ENCODE results near the gene BDH2.

The BDH2 gene

DNA sequence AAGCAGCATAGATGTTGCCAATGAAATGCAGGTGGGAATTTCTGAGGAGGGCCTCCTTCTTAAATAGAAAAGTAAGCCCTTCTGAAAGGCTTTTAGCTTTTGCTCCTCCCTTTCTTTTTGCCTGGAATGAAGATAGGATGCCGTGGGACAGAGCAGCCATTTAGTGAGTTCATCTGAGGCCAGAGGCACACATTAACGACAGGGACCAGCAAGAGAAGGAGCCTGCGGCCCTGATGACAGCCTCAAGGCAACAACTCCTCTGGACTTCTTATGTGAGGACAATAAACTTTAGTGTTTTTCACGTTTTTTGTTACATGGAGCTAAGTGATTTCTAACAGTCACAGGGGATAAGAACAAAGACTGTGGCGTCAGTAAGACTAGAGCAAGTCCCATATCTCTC, 1.1 kb upstream of the BDH2 start:
- no peak for TF ChIP-seq BACH2 (CRISPR knock-in tag; IDR thresholded peaks at IDR 0.05; ENCODE audit: borderline replicate concordance)
- no peak for TF ChIP-seq ZFP3 (CRISPR knock-in tag; IDR thresholded peaks at IDR 0.05)
- TF ChIP-seq, protein P1, sequence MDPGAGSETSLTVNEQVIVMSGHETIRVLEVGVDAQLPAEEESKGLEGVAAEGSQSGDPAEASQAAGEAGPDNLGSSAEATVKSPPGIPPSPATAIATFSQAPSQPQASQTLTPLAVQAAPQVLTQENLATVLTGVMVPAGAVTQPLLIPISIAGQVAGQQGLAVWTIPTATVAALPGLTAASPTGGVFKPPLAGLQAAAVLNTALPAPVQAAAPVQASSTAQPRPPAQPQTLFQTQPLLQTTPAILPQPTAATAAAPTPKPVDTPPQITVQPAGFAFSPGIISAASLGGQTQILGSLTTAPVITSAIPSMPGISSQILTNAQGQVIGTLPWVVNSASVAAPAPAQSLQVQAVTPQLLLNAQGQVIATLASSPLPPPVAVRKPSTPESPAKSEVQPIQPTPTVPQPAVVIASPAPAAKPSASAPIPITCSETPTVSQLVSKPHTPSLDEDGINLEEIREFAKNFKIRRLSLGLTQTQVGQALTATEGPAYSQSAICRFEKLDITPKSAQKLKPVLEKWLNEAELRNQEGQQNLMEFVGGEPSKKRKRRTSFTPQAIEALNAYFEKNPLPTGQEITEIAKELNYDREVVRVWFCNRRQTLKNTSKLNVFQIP (CRISPR knock-in tag; IDR thresholded peaks at IDR 0.05; ENCODE audit: borderline replicate concordance, low read depth): no peak
- ATAC-seq: no peak

DNA sequence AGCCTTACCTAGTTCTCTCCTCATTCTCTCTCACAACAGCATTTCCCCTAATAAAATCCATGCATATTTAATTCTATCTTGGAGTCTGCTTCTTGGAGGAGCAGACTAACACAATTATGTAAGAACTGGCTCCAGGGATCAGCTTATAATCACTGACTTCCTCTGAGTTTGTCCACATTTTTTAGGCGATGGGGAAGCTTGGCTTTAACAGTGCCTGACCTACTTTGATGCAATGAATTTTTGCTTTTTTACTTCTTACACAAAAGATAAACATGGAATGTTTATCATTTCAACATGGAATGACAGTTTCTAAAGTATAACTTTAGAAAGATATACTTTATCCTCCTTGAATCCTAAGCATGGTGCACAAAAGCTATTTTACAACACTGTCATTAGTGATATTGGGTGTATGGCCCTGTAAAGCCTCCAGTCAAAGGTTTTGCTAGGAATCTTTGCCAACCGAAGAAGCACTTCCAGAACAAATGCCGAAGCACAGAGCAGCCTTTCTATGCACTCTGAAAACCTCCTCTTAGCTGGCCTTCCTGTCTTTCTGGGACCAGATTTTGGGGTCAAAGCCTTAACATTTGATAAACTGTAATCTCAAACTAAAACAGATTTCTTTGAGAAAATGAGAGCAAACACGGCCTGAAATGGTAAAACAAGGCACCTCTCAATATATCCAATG, 736 bp downstream of the BDH2 start:
- no peak for TF ChIP-seq TCF4 (CRISPR knock-in tag; IDR thresholded peaks at IDR 0.05; ENCODE audit: borderline replicate concordance)

DNA sequence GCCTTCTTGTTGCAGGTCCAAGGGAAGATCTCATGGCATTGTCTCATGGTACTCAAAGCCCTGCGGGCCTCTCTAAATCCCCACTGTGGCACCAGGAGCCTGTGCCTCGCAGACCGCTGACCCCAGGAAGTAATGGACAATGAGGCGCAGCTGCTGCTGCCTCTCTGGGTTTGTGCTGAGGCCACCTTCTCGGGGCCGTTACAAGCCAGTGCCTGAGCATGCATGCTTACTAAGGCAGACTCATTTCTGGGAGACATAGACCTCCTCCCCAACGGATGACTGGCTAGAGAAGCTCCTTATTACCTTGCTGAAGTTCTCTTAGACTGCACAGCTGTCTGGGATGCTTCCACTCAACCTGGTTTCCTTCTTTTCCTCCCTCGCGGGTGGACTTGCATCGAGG, 1.3 kb downstream of the BDH2 start:
- TF ChIP-seq ZNF8 (CRISPR knock-in tag; IDR thresholded peaks at IDR 0.05): no peak
- no peak for TF ChIP-seq ISL1 (CRISPR knock-in tag; IDR thresholded peaks at IDR 0.05)
- TF ChIP-seq, protein P2, sequence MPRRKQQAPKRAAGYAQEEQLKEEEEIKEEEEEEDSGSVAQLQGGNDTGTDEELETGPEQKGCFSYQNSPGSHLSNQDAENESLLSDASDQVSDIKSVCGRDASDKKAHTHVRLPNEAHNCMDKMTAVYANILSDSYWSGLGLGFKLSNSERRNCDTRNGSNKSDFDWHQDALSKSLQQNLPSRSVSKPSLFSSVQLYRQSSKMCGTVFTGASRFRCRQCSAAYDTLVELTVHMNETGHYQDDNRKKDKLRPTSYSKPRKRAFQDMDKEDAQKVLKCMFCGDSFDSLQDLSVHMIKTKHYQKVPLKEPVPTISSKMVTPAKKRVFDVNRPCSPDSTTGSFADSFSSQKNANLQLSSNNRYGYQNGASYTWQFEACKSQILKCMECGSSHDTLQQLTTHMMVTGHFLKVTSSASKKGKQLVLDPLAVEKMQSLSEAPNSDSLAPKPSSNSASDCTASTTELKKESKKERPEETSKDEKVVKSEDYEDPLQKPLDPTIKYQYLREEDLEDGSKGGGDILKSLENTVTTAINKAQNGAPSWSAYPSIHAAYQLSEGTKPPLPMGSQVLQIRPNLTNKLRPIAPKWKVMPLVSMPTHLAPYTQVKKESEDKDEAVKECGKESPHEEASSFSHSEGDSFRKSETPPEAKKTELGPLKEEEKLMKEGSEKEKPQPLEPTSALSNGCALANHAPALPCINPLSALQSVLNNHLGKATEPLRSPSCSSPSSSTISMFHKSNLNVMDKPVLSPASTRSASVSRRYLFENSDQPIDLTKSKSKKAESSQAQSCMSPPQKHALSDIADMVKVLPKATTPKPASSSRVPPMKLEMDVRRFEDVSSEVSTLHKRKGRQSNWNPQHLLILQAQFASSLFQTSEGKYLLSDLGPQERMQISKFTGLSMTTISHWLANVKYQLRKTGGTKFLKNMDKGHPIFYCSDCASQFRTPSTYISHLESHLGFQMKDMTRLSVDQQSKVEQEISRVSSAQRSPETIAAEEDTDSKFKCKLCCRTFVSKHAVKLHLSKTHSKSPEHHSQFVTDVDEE (CRISPR knock-in tag; IDR thresholded peaks at IDR 0.05): no peak
- no peak for TF ChIP-seq TOX (CRISPR knock-in tag; IDR thresholded peaks at IDR 0.05; ENCODE audit: borderline replicate concordance)
- no peak for TF ChIP-seq CSDC2 (CRISPR knock-in tag; IDR thresholded peaks at IDR 0.05)
- TF ChIP-seq, protein P3, sequence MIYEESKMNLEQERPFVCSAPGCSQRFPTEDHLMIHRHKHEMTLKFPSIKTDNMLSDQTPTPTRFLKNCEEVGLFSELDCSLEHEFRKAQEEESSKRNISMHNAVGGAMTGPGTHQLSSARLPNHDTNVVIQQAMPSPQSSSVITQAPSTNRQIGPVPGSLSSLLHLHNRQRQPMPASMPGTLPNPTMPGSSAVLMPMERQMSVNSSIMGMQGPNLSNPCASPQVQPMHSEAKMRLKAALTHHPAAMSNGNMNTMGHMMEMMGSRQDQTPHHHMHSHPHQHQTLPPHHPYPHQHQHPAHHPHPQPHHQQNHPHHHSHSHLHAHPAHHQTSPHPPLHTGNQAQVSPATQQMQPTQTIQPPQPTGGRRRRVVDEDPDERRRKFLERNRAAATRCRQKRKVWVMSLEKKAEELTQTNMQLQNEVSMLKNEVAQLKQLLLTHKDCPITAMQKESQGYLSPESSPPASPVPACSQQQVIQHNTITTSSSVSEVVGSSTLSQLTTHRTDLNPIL (CRISPR knock-in tag; IDR thresholded peaks at IDR 0.05; ENCODE audit: low read depth): no peak
- TF ChIP-seq GLIS3 (CRISPR knock-in tag; IDR thresholded peaks at IDR 0.05): no peak
- TF ChIP-seq TCF4 (CRISPR knock-in tag; IDR thresholded peaks at IDR 0.05; ENCODE audit: borderline replicate concordance): no peak
- TF ChIP-seq, protein P4, sequence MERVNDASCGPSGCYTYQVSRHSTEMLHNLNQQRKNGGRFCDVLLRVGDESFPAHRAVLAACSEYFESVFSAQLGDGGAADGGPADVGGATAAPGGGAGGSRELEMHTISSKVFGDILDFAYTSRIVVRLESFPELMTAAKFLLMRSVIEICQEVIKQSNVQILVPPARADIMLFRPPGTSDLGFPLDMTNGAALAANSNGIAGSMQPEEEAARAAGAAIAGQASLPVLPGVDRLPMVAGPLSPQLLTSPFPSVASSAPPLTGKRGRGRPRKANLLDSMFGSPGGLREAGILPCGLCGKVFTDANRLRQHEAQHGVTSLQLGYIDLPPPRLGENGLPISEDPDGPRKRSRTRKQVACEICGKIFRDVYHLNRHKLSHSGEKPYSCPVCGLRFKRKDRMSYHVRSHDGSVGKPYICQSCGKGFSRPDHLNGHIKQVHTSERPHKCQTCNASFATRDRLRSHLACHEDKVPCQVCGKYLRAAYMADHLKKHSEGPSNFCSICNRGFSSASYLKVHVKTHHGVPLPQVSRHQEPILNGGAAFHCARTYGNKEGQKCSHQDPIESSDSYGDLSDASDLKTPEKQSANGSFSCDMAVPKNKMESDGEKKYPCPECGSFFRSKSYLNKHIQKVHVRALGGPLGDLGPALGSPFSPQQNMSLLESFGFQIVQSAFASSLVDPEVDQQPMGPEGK (CRISPR knock-in tag; IDR thresholded peaks at IDR 0.05; ENCODE audit: borderline replicate concordance): no peak
- no peak for TF ChIP-seq ZFP3 (CRISPR knock-in tag; IDR thresholded peaks at IDR 0.05)
- TF ChIP-seq PPARA (CRISPR knock-in tag; IDR thresholded peaks at IDR 0.05; ENCODE audit: borderline replicate concordance): no peak
- TF ChIP-seq ZC3H10 (CRISPR knock-in tag; IDR thresholded peaks at IDR 0.05): no peak
- TF ChIP-seq BACH2 (CRISPR knock-in tag; IDR thresholded peaks at IDR 0.05; ENCODE audit: borderline replicate concordance): no peak
- no peak for TF ChIP-seq ZNF70 (CRISPR knock-in tag; IDR thresholded peaks at IDR 0.05)
- no peak for TF ChIP-seq ESRRG (CRISPR knock-in tag; IDR thresholded peaks at IDR 0.05)
- TF ChIP-seq RARB (CRISPR knock-in tag; IDR thresholded peaks at IDR 0.05): no peak
- TF ChIP-seq, protein P5, sequence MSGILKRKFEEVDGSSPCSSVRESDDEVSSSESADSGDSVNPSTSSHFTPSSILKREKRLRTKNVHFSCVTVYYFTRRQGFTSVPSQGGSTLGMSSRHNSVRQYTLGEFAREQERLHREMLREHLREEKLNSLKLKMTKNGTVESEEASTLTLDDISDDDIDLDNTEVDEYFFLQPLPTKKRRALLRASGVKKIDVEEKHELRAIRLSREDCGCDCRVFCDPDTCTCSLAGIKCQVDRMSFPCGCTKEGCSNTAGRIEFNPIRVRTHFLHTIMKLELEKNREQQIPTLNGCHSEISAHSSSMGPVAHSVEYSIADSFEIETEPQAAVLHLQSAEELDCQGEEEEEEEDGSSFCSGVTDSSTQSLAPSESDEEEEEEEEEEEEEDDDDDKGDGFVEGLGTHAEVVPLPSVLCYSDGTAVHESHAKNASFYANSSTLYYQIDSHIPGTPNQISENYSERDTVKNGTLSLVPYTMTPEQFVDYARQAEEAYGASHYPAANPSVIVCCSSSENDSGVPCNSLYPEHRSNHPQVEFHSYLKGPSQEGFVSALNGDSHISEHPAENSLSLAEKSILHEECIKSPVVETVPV (CRISPR knock-in tag; IDR thresholded peaks at IDR 0.05): no peak
- TF ChIP-seq OSR1 (CRISPR knock-in tag; IDR thresholded peaks at IDR 0.05): no peak
- TF ChIP-seq, protein P1 (CRISPR knock-in tag; IDR thresholded peaks at IDR 0.05; ENCODE audit: borderline replicate concordance, low read depth): no peak
- no peak for TF ChIP-seq ZFP30 (CRISPR knock-in tag; IDR thresholded peaks at IDR 0.05)
- ATAC-seq: no peak

More for the DNA sequence above, 736 bp downstream of the BDH2 start:
- peak; percentile 43 for ATAC-seq

Measured in SK-N-SH treated with all-trans-retinoic acid at 6 μM for 48 hours (cell line).